Activated CD4-positive, CD25-positive, alpha-beta regulatory T cell treated with anti-CD3 and anti-CD28 coated beads, Interleukin-2, amount 50 U/mL, for 16 hours (primary cell): Measurements from ENCODE around the gene FNIP1.
A peak's percentile ranks its signal among the peaks of the same experiment; 100 is the strongest.
"Not testable (repeated sequence)": the region's sequence is repeated elsewhere in the genome, so short reads cannot be mapped to it uniquely, and the experiment has no call there.

Experiments used
- DNase-seq: peaks from one replicate; pipeline ENCODE4 v3.0.0-alpha.2; 2020; ENCODE audit warnings: low read depth, low spot score

FNIP1 gene

DNA sequence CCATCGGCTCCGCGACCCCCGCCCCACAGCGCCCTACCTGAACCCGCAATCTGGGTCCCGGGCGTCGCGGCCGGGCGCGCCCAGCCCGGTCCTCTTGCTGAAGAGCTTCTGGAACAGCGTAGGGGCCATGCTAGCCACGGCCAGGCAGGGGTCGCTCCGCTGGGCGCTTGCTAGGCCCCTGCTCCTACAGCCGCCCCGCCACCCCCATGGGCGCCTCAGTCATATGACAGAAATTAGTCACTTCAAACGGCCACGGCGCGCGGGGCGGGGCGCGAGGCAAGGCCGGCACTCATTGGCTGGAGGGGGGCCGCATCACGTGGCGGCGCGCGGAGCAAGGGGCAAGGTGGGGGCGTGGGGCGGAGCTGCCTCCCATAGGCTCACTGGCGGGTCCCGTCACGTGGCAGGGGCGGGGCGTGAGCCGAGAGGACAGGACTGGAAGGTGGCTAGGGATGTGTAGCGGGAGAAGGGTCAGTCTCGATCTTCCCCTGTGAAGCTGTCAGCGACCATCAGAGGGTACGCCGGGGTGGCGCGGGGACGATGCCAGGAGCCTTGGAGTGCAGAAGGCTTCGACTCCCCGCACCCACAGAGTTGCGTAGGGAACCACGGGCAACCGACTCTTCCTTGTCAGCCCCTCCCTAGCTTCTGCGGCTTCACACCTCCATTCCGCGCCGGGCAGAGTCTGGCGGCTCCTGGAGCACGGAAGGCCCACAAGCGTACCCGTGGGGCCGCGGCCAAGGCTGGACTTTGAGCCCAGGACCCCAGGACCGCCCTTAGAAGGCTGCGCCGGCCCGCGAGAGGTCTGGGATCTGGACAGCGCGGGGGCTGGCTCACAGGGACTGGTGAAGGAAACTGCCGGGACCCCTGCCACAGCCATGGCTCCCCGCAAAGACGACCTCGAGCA lies at the start of gene FNIP1:
Gene FNIP1 (minus strand): TSS at position 225 of the 901 bp plus-strand sequence. CDS start 96 bp downstream, at position 129.
- DNase-seq: peak; percentile 97

DNA sequence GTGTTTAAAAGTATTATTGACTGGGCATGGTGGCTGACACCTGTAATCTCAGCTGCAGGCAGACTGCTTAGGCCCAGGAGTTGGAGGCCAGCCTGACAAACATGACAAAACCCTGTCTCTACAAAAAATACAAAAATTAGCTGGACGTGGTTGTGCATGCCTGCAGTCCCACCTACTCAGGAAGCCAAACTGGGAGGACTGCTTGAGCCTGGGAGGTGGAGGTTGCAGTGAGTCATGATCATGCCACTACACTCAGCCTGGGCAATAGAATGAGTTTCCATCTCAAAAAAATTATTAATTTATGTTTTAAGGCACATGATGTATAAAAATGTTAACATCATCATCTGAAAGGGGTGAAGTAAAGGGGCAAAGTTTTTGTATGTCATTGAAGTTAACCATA lies 49.7 kb upstream of the FNIP1 start:
- no peak for DNase-seq

GRCh38 chr5:131845828-131846227 lies 49.0 kb upstream of the FNIP1 start:
- no peak for DNase-seq

DNA sequence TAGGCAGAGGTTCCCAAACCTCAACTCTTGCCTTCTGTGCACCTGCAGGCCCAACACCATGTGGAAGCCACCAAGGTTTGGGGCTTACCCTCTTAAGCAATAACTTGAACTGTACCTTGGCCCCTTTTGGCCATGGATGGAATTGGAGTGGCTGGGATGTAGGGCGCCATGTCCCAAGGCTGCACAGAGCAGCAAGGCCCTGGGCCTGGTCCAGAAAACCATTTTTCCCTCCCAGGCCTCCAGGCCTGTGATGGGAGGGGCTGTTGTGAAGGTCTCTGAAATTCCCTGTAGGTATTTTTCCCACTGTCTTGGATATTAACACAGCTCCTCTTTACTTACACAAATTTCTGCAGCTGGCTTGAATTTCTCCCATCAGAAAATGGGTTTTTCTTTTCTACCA lies 46.2 kb upstream of the FNIP1 start:
- DNase-seq: not testable (repeated sequence)

DNA sequence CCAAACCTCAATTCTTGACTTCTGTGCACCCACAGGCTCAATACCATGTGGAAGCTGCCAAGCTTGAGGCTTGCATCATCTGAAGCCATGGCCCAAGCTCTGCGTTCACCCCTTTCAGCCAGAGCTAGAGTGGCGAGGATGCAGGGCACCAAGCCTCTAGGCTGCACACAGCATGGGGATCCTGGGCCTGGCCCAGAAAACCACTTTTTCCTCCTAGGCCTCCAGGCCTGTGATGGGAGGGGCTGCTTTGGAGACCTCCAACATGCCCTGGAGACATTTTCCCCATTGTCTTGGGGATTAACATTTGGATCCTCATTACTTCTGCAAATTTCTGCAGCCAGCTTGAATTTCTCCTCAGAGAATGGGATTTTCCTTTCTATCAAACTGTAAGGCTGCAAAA lies 35.9 kb upstream of the FNIP1 start:
- DNase-seq: not testable (repeated sequence)

DNA sequence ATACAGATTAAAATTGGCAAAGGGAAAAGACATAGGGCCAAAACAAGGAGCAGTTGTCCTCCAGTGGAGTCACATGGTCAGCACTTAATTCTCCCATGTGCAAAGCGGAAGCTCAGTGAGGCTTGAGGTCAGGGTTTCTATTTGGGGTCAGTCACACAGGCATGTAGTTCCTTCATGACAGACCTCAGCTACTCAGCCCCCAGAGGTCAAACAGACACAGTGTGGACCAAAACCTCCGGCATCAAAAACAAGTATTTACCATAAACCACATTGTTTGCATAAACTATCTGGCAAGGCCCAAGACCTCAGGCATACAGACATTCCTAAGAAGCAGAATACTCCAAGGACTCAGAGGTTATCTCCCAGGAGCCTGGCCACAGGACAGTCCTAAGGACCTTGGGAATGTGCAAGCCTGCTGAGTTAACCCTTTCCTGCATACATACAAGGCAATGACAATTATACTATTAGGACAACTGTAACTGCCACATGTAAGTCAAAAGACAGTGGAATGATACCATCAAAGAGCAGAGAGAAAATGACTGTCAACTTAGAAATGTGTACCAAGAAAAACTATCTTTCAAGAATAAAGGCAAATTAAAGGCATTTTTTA lies 28.7 kb upstream of the FNIP1 start:
- DNase-seq: no peak

GRCh38 chr5:131824631-131825030 lies 27.8 kb upstream of the FNIP1 start:
- no peak for DNase-seq

DNA sequence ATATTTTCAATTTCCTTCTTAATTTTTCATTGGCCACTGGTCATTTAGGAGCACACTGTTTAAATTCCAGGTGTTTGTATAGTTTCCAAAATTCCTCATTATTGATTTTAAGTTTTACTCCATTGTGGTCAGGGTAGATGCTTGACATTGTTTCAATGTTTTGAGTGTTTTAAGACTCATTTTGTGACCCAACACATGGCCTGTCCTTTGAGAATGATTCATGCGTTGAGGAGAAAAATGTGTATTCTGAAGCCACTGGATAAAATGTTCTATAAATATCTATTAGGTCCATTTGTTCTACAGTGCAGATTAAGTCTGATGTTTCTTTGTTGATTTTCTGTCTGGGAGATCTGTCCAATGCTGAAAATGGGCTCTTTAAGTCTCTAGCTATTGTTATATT lies 24.4 kb upstream of the FNIP1 start:
- no peak for DNase-seq

DNA sequence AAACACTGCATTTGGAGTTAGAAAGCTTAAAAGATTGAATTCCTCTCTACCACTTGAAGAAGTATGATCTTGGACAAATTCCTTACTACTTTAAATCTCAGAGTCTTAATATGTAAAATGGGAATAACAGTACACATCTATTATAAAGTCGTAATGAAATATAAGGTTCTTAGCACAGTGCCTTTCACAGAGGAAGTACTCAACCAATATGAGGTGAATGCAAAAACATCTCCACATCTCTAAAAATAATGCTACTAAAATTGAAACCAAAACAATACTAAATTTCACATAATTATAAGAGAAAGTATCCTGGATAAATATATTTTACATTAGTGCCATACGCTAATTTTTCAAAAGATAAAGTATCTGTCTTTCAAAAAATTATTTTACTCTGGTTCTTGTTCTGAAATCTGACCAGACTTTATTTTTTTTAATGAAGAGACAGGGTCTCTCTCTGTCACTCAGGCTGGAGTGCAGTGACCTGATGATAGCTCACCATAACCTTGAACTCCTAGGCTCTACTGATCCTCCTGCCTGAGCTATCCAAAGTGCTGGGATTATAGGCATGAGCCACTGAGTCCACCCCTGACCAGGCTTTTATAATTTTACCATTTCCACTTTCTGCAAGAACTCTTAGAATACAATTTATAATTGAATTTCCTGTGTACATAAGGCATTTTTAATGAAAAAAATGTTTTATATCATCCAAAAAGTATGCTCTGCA lies 21.3 kb upstream of the FNIP1 start:
- DNase-seq: no peak

DNA sequence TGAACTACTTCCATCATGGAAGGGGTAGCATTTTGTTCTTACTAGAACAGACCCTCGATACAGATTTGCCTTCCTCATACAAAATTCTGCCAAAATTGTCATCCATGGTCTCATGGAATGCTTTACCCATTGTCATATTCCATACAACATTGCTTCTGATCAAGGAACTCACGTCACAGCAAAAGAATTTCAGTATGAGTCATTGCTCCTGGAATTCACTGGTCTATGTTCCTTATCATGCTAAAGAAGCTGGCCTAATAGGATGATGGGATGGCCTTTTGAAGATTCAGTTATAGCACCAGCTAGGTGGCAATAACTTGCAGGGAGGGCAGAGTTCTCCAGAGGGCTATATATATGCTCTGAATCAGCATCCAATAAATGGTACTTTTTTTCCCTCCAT lies 18.2 kb upstream of the FNIP1 start:
- no peak for DNase-seq

DNA sequence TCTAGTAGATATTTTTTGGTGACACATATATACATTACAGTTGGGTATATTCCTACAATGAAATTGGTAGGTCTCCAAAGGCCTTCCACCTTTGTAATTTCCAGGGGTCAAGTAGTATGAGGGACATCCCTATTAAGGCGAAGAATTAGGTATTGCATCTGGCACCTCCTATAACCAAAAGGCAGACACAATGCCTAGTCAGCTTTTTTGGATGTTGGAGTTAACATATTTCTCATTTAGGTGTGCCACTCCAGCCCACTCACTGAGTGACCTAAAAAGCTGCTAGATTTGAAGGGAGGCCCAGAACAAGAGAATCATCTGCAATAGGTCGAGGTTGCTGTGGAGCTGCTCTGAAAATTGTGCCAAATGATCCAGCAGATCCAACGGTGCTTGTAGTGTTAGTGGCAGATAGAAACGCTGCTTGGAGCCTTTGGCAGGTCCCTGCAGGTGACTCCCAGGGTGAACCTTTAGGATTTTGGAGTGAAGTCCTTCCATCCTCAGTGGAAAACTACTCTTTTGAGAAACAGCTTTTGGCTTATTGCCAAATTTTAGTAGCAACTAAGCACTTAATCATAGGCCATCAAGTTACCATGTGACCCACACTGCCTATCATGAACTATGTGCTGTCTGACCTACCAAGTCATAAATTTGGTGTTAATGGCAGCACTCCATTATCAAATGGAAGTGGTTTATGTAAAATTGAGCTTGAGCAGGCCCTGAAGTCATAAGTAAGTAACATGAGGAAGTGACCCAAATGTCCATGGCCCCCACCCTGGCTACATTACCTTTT lies 15.7 kb upstream of the FNIP1 start:
- DNase-seq: no peak

GRCh38 chr5:131810510-131811249 lies 13.9 kb upstream of the FNIP1 start:
- DNase-seq: no peak

- DNase-seq: peak; percentile 6
These were observed 681 bp downstream of the FNIP1 start for GRCh38 chr5:131795879-131796792.

GRCh38 chr5:131795228-131795627 lies 1.6 kb downstream of the FNIP1 start:
- DNase-seq: no peak

GRCh38 chr5:131794586-131794985 lies 2.2 kb downstream of the FNIP1 start:
- DNase-seq: no peak

DNA sequence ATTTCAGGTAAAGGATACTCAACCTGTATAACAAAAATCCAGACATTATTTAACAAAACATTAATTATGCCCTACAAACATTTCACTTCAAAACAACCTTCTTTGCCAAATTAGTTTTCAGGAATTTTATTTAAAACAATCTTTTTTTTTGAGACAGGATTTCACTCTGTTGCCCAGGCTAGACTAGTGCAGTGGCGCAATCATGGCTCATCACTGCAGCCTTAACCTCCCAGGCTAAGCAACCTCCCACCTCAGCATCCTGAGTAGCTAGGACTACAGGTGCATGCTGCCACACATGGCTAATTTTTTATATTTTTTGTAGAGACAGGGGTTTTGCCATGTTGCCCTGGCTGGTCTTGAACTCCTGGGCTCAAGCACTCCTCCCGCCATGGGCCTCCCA lies 3.9 kb downstream of the FNIP1 start:
- DNase-seq: no peak

DNA sequence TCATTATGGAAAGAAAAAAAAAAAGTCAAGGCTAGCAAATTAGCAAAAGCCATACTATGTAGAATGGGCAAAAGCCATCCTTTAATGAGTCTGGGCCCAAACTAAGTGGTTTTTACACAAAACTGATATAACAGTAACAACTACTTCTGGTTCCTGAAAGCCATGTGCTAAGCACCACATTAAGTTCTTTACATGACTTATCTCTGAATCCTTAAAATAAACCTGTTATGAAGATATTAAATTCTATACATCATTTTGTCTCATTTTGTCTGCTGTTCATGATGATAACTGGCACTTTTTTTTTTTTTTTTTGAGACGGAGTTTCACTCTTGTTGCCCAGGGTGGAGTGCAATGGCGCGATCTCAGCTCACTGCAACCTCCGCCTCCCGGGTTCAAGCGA lies 5.0 kb downstream of the FNIP1 start:
- DNase-seq: no peak

DNA sequence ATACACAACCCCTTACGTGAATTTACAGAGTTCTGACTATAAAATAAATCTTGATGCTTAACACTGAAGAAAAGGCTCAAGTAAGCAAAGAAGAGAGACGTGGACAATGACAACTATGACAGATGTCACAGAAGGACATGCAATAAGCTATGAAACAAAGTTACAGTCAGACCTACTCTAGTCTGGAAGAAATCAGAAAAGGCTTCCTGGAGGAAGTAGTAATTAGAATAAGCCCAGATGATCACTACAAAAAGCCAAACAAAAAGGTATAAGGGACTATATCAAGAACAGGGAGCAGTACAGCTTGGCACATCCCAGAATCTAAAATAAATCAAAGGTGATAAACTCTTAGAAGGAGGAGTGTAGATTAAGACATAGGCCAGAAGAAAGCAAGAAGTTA lies 6.3 kb downstream of the FNIP1 start:
- no peak for DNase-seq

- DNase-seq: no peak
These were observed 7.1 kb downstream of the FNIP1 start for GRCh38 chr5:131789765-131790164.

DNA sequence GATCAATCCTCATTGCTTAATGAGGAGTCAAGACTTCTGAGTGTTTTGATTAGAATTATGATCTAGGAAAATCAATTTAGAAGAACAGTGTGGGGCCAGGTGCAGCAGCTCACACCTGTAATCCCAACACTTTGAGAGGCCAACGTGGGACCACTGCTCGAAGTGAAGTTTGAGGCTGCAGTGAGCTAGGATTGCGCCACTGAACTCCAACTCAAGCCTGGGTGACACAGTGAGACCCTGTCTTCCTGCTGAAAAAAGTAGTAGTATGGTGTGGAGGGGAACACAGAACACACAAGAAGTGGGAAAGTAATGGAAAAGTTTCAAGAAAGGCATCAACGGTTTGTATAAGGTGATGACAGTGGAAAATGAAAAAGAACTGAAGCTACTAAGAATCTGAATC lies 9.1 kb downstream of the FNIP1 start:
- no peak for DNase-seq
